ENCODE results near the gene TFPT. TPM values are rescaled to one million over a fixed set of nuclear protein-coding genes. Genes with fewer than 3 reads are reported as not detected.

TFPT gene
- total RNA-seq, 1 experiment from 2014 or later, result 34.2 TPM

DNA sequence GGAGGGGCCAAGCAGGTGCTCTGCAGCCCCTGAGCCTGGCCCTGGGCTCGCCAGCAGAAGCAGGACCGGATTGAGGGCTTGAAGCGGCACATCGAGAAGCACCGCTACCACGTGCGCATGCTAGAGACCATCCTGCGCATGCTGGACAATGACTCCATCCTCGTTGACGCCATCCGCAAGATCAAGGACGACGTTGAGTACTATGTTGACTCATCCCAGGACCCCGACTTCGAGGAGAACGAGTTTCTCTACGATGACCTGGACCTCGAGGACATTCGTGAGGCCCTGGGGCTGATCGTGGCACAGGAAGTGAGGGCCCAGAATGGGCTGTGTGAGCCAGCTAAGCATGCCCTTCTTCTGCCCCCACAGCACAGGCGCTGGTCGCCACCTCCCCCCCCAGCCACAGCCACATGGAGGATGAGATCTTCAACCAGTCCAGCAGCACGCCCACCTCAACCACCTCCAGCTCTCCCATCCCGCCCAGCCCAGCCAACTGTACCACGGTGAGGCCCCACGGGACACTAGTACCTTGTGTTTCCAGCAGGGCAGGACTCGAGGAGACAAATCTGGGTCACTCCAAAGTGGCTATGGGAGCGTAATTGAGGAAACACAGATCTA lies 30.2 kb upstream of the TFPT start:
- Mint-ChIP-seq H3K4me1 (ENCODE audit: low read depth, unreplicated experiment) (peaks cover 23% of the 10 kb centered on the region), H3K27ac (ENCODE audit: unreplicated experiment) (no peak overlapping the region), H3K36me3 (ENCODE audit: insufficient read depth, unreplicated experiment) (peaks cover 82% of the 10 kb centered on the region), H3K4me3 (ENCODE audit: low read depth, unreplicated experiment) (no peak overlapping the region), H3K27me3 (ENCODE audit: unreplicated experiment) (no peaks in the 10 kb centered on the region), H3K9me3 (ENCODE audit: low read depth, unreplicated experiment) (no peaks in the 10 kb centered on the region)
- TF ChIP-seq, protein P1, sequence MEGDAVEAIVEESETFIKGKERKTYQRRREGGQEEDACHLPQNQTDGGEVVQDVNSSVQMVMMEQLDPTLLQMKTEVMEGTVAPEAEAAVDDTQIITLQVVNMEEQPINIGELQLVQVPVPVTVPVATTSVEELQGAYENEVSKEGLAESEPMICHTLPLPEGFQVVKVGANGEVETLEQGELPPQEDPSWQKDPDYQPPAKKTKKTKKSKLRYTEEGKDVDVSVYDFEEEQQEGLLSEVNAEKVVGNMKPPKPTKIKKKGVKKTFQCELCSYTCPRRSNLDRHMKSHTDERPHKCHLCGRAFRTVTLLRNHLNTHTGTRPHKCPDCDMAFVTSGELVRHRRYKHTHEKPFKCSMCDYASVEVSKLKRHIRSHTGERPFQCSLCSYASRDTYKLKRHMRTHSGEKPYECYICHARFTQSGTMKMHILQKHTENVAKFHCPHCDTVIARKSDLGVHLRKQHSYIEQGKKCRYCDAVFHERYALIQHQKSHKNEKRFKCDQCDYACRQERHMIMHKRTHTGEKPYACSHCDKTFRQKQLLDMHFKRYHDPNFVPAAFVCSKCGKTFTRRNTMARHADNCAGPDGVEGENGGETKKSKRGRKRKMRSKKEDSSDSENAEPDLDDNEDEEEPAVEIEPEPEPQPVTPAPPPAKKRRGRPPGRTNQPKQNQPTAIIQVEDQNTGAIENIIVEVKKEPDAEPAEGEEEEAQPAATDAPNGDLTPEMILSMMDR (IDR thresholded peaks at IDR 0.05; ENCODE audit: unreplicated experiment), result no peak
- DNase-seq, result no peak
- intact Hi-C loops (cut with micrococcal nuclease; ENCODE audit: unreplicated experiment), result no loop called here
- BruUV-seq (replicated peaks), result no TSS peak
- CTCF ChIA-PET, result no interaction called here

DNA sequence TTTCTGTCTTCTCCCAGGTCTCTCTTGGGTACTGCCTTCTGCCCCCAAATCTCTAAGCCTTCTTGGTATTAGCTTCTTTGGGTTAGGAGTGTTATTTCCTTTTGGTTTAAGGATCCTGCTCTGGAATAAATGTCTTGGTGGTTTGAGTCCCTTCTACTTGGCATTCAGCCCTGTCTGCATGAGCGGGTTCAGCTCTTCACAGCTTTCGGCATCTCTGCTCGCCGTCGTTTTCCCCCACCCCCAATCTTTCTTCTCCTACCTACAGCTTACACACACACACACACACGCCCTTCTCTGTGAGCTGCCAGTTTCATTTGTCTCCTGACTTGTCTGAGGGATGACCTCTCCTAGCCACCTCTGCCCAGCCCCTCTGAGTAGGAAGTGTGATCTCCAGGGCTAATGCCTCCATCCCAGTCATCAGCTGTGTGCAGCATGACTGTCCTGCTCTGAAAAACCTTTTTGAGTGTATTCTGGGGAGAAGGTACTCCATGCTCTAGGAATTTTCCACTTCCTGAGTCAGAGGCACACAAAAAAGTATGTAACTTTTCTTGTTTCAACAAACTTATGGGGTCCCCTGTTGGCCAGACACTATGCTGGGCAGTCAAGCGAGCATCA lies 26.8 kb upstream of the TFPT start:
- no peak overlapping the region for H3K4me3 Mint-ChIP-seq (ENCODE audit: low read depth, unreplicated experiment)
- H3K36me3 Mint-ChIP-seq (ENCODE audit: insufficient read depth, unreplicated experiment), result peaks cover 90% of the 10 kb centered on the region
- CTCF ChIA-PET, result no interaction called here
- H3K27me3 Mint-ChIP-seq (ENCODE audit: unreplicated experiment), result no peaks in the 10 kb centered on the region
- no TSS peak for BruUV-seq (replicated peaks)
- intact Hi-C loops (cut with micrococcal nuclease; ENCODE audit: unreplicated experiment), result no loop called here
- no peak for DNase-seq
- H3K4me1 Mint-ChIP-seq (ENCODE audit: low read depth, unreplicated experiment), result peaks cover 44% of the 10 kb centered on the region
- no peaks in the 10 kb centered on the region for H3K9me3 Mint-ChIP-seq (ENCODE audit: low read depth, unreplicated experiment)
- no peak overlapping the region for H3K27ac Mint-ChIP-seq (ENCODE audit: unreplicated experiment)
- TF ChIP-seq, protein P1 (IDR thresholded peaks at IDR 0.05; ENCODE audit: unreplicated experiment), result no peak

DNA sequence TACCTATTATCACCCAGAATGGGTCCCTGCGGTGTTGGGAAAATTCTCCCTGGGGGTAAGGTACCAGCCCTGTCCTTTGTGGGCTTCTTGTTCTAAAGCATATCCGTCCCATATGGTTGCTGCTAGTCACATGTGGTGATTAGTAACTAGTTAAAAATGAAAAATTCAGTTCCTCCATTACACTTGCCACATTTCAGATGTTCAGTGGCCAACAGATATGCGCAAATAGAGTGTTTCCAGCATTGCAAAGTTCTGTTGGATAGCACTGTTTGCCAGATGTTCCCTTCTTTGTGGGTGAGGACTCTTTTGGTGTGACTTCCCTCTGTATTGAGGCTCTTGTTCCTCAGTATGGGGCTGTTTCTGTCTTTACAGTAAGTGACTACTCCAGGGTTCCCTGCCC lies 25.9 kb upstream of the TFPT start:
- no peak for DNase-seq
- no peaks in the 10 kb centered on the region for H3K9me3 Mint-ChIP-seq (ENCODE audit: low read depth, unreplicated experiment)
- H3K27ac Mint-ChIP-seq (ENCODE audit: unreplicated experiment), result no peak overlapping the region
- CTCF ChIA-PET, result no interaction called here
- H3K27me3 Mint-ChIP-seq (ENCODE audit: unreplicated experiment), result no peaks in the 10 kb centered on the region
- H3K4me1 Mint-ChIP-seq (ENCODE audit: low read depth, unreplicated experiment), result peaks cover 44% of the 10 kb centered on the region
- intact Hi-C loops (cut with micrococcal nuclease; ENCODE audit: unreplicated experiment), result no loop called here
- H3K4me3 Mint-ChIP-seq (ENCODE audit: low read depth, unreplicated experiment), result no peak overlapping the region
- H3K36me3 Mint-ChIP-seq (ENCODE audit: insufficient read depth, unreplicated experiment), result peaks cover 90% of the 10 kb centered on the region
- TF ChIP-seq, protein P1 (IDR thresholded peaks at IDR 0.05; ENCODE audit: unreplicated experiment), result no peak
- BruUV-seq (replicated peaks), result no TSS peak

DNA sequence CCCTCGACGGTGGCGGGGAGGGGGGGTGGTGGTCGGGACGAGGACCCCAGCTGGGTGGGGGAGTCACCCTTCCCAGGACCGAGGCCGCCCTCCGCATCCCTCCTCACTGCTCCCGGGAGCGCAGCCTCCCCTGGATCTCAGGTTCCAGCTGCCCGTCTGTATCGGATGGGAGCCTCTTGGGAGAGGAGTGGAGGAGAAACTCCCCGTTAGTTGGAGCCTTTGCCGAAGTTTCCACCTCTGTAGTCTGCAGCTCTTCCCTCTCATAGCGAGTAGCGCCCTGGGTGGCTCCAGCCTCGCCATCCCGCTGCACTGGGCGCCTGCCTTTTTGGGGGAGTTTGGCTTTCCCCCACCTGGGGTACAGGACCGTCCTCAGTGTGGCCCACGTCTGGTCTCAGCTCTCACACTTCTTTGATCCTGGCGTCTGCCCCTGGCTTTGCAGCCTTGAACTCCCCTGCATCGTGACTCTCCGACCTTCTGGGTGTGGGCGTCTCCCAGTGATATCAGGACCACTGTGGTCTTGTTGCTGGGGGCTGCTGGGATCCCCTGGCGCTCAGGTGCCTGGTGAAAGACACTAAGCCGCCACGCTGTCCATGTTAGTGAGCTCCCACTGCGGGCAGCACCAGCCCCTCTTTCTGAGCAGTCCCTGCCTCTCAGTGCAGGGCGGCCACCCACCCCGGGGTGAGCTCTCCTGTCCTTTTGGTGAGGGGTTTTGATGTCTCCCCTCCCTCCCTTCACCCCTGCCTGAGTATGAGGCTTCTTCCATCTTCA lies 23.2 kb upstream of the TFPT start:
- Mint-ChIP-seq H3K27me3 (ENCODE audit: unreplicated experiment) (peaks cover 13% of the 10 kb centered on the region), H3K27ac (ENCODE audit: unreplicated experiment) (peak overlapping the region; percentile 97), H3K4me1 (ENCODE audit: low read depth, unreplicated experiment) (peaks cover 34% of the 10 kb centered on the region), H3K4me3 (ENCODE audit: low read depth, unreplicated experiment) (peak overlapping the region; percentile 84), H3K36me3 (ENCODE audit: insufficient read depth, unreplicated experiment) (peaks cover 77% of the 10 kb centered on the region), H3K9me3 (ENCODE audit: low read depth, unreplicated experiment) (peaks cover 3% of the 10 kb centered on the region)
- TF ChIP-seq, protein P1 (IDR thresholded peaks at IDR 0.05; ENCODE audit: unreplicated experiment), result no peak
- intact Hi-C loops (cut with micrococcal nuclease; ENCODE audit: unreplicated experiment), result no loop called here
- CTCF ChIA-PET, result interaction anchor here (0.6 kb wide), 1 partner anchor 334 kb away, joined by 6 read pairs; no protein-coding TSS in a partner anchor
- TSS peak; percentile 22 for BruUV-seq (replicated peaks)
- DNase-seq, result no peak

Measured in Calu3 (cell line).